Measurements from ENCODE around the gene NOG.

DNA sequence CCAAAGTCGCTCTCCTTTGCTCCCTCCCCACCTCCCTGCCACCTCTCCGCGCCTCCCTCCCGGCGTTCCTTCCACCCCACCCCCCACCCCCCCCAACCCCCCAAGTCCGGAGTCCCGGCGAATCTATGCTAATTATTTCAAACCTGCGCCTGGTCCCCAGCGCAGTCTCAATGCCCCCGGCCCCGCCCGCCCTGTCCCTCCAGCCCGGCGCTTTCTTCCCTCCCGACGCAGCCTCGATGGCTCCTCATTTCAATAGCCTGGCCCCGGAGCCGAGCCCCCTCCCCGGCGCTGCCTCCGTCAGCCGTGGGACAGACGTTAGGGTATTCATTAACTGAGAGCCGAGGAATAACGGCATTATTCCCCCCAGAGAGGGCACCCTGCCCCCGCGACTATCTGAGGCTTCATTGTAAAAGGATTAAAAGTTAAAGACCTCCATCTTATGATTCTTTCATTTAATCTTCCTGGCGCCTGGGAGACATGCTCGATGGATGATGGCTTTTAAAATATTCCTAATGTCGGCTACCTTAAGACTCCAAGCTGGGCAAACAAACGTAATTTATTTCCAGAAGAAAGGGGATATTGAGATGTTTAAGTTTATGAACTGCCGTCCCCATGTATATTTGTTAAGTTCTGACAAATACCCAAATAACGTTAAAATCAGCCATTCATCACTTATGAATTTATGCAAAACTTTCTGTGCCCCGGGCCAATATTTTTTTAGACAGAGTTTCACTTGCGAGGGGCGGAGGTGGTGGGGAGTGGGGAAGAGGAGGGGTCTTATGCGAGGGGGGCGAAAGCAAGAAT lies 3.4 kb downstream of the NOG start:
- TF ChIP-seq, protein P1, sequence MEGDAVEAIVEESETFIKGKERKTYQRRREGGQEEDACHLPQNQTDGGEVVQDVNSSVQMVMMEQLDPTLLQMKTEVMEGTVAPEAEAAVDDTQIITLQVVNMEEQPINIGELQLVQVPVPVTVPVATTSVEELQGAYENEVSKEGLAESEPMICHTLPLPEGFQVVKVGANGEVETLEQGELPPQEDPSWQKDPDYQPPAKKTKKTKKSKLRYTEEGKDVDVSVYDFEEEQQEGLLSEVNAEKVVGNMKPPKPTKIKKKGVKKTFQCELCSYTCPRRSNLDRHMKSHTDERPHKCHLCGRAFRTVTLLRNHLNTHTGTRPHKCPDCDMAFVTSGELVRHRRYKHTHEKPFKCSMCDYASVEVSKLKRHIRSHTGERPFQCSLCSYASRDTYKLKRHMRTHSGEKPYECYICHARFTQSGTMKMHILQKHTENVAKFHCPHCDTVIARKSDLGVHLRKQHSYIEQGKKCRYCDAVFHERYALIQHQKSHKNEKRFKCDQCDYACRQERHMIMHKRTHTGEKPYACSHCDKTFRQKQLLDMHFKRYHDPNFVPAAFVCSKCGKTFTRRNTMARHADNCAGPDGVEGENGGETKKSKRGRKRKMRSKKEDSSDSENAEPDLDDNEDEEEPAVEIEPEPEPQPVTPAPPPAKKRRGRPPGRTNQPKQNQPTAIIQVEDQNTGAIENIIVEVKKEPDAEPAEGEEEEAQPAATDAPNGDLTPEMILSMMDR (IDR thresholded peaks at IDR 0.05): no peak
- TF ChIP-seq EP300 (IDR thresholded peaks at IDR 0.05): no peak

Data from ovary (tissue), 3 donors.